ENCODE results near the gene RANBP3.
"Not testable (repeated sequence)": the region's sequence is repeated elsewhere in the genome, so short reads cannot be mapped to it uniquely, and the experiment has no call there.

The RANBP3 gene

GRCh38 chr19:5877882-5878281 is 100.1 kb downstream of the RANBP3 start:
- DNase-seq, result no peak

DNA sequence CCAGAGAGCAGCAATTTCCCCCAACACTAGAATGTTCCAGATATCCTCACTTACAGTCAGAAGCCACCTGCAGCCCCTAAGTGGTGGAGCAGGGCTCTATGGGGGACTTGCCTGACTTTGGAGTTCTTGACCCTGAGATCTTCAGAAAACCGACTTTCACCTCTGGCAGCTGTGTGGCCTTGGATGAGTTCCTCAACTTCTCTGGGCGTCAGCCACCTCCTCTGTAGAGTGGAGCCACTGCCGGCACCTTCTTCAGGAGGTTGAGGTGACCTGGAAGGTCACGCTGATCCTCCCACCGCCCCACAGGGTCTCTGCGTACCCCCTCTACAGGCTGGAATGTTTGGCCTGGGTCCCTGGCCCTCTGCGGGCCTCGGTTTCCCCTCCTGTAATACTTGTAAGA is 100.5 kb downstream of the RANBP3 start:
- no peak for DNase-seq

DNA sequence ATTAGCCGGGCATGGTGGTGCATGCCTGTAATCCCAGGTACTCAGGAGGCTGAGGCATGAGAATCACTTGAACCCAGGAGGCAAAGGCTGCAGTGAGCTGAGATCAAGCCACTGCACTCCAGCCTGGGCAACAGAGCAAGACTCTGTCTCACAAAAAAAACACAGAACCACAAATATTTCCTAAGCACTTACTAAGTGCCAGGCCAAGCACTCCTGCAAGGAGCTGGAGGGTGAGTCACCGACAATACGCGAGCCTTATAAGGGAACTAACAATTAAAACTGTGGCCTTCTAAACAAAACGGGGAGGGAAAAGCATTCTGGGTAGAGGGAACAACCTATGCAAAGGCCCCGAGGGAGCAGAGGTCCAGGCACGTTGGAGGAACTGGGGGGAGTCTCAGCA is 103.4 kb downstream of the RANBP3 start:
- DNase-seq, result not testable (repeated sequence)

DNA sequence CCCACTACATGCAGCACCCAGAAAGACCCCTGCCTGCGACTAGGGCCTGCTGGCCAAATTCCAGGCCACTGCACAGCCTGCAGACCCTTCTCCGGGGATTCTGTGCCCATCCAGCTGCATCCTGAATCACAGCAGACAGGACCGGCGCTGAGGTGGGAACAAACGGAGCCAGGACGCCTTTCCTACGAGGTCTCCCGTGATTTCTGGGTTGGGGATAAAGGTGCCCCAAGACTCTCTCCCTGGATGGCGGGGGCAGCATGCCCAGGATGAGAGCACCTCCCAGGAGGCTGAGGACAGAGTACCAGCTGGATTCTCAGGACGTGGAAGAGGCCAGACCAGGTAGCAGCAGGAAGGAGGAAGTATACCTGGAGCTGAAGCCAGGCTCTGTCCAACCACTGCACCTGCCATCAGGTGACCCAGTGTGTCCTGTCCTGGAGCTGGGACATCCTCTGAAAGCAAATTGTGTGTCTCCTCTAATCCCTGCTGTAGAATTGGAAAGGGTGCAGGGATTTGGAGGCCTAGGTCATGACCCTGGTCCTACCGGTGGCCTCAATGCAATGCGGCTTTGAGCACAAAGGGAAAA is 104.2 kb downstream of the RANBP3 start:
- no peak for DNase-seq

GRCh38 chr19:5870986-5871394 is 107.0 kb downstream of the RANBP3 start:
- no peak for DNase-seq

DNA sequence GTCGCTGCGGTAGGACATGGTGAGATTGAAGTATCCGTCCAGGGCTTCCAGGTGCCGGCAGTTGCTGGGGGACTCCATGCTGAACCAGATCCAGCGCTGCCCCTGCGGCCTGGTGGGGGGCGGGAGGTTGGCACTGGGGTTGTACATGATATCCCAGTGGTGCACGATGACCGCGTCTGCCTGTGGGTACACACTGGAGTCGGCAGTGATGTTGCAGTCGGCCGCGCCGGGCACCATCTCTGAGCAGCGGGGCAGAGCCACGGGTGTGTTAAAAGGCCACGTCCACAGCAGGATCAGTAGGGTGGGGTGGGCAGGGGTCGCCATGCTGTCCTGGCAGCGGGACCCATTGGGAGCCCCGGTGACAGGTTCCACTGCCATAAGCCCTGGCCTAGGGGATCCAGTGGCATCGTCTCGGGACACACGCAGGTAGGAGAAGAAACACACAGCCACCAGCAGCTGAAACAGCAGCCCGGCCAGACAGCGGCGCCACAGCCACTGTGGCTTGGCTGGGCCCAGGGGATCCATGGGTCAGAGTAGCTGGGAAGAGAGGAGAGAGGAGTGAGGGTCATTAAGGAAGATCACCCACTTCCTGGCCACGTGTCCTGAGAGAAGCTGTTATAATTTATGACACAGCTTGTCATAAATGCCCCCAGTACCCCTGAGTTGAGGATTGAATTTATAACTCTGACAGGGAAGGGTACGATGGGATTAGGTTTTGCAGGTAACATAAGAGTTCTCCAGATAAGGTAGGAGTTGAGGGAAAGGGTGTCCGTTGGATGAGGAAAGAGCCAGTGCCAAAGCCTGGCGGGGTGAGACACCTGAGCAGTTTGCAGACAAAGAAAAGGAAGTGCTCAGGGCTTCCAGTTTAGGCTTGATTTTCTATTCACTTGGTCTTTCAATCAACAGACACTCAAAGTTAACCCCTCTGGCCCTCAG is 110.5 kb downstream of the RANBP3 start:
- no peak for DNase-seq
